ENCODE data around the gene CDH3.

DNA sequence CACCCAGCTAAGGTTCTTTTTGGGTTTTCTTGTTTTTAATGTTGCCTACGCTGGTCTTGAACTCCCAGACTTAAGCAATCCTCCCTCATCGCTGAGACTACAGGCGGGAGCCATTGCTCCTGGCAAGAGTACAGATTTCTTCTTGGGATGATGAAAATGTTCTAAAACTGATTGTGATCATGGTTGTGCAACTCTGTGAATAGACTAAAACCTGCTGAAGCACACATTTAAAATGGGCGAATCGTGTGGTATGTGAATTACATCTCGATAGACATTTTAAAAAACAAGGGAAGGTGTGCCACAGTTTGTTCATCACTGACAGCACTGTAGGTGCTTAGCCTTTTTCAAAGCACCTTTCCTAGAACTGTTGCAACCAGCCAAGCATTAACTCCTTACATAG is 48.8 kb upstream of the CDH3 start:
- TF ChIP-seq CTCF (conservative IDR thresholded peaks at IDR 0.05): no peak
- no peak for TF ChIP-seq ZFX (IDR thresholded peaks at IDR 0.05)
